ENCODE results near the gene NEURL1.

Gene NEURL1

GRCh38 chr10:103575416-103576075 is 82.0 kb downstream of the NEURL1 start:
- Histone ChIP-seq H3K27me3 (replicated peaks; ENCODE audit: control insufficient read depth, insufficient read depth, low read length) (peaks cover 1% of the 10 kb centered on the region), H3K36me3 (ENCODE audit: control insufficient read depth, insufficient read depth, low read length) (no peaks in the 10 kb centered on the region), H3K4me3 (replicated peaks; ENCODE audit: low read depth, low read length) (no peak overlapping the region)
- no peak for DNase-seq (ENCODE audit: extremely low read depth, insufficient read length)
- TF ChIP-seq, protein P1, sequence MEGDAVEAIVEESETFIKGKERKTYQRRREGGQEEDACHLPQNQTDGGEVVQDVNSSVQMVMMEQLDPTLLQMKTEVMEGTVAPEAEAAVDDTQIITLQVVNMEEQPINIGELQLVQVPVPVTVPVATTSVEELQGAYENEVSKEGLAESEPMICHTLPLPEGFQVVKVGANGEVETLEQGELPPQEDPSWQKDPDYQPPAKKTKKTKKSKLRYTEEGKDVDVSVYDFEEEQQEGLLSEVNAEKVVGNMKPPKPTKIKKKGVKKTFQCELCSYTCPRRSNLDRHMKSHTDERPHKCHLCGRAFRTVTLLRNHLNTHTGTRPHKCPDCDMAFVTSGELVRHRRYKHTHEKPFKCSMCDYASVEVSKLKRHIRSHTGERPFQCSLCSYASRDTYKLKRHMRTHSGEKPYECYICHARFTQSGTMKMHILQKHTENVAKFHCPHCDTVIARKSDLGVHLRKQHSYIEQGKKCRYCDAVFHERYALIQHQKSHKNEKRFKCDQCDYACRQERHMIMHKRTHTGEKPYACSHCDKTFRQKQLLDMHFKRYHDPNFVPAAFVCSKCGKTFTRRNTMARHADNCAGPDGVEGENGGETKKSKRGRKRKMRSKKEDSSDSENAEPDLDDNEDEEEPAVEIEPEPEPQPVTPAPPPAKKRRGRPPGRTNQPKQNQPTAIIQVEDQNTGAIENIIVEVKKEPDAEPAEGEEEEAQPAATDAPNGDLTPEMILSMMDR (IDR thresholded peaks at IDR 0.05; ENCODE audit: insufficient read depth, low read length, poor library complexity, severe bottlenecking): no peak

GRCh38 chr10:103576076-103576471 is 82.6 kb downstream of the NEURL1 start:
- Histone ChIP-seq H3K36me3 (ENCODE audit: control insufficient read depth, insufficient read depth, low read length) (no peaks in the 10 kb centered on the region), H3K4me3 (replicated peaks; ENCODE audit: low read depth, low read length) (no peak overlapping the region), H3K27me3 (replicated peaks; ENCODE audit: control insufficient read depth, insufficient read depth, low read length) (peaks cover 1% of the 10 kb centered on the region)
- DNase-seq (ENCODE audit: extremely low read depth, insufficient read length): no peak
- TF ChIP-seq, protein P1 (IDR thresholded peaks at IDR 0.05; ENCODE audit: insufficient read depth, low read length, poor library complexity, severe bottlenecking): no peak

DNA sequence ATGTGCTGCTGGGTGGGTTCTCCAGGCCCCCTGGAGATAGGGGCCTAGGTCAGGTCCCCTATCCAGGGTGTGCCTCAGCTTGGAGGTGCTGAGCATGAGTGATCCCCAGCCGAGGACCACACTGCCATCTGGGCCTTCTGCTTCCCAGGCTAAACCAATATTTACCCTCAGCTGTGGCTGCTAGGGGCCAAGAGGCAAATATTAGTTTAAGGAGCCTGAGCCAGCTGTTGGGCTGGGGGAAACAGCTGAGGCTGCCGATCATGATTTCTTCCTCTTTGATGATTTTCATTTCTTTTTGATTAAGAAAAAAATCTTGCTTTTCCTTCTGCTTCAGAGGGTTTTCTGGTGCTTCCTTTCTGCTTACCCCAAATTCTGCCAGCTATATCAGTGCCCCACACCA is 83.4 kb downstream of the NEURL1 start:
- TF ChIP-seq, protein P1 (IDR thresholded peaks at IDR 0.05; ENCODE audit: insufficient read depth, low read length, poor library complexity, severe bottlenecking): no peak
- H3K27me3 ChIP-seq (replicated peaks; ENCODE audit: control insufficient read depth, insufficient read depth, low read length): peaks cover 1% of the 10 kb centered on the region
- DNase-seq (ENCODE audit: extremely low read depth, insufficient read length): no peak

DNA sequence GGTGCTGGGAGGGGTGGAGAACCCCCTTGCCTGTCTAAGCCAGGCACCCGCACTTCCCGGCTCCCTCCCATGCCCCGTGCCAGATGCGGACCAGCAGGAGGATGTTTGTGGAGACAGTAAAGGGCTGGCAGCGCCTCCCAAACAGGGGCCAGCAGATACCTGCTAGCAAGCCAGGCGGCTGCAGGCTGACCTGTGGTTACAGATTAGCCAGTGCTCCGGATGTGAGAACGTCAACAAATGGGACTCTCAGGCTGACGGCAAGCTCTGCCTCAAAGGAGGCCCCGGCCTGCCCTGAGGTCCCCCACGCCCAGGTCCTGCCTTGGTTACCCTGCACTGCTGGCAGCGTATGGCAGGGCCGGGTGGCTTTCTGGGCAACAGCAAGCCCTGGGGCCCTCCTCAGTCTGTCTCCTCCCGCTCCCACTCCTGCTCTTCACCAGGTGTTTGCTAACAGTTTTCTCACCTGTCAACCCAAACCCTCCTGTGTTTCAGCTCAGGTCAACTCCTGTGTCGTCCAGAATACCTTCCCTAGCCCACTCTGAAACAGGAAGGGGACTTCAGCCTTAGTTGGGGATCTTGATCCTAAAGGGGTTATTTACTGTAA is 85.4 kb downstream of the NEURL1 start:
- no peaks in the 10 kb centered on the region for H3K36me3 ChIP-seq (ENCODE audit: control insufficient read depth, insufficient read depth, low read length)
- H3K4me3 ChIP-seq (replicated peaks; ENCODE audit: low read depth, low read length): no peak overlapping the region
- no peak for DNase-seq (ENCODE audit: extremely low read depth, insufficient read length)
- peaks cover 1% of the 10 kb centered on the region; the same call in 1 of the 2 replicates for H3K27me3 ChIP-seq (replicated peaks; ENCODE audit: control insufficient read depth, insufficient read depth, low read length)
- TF ChIP-seq, protein P1 (IDR thresholded peaks at IDR 0.05; ENCODE audit: insufficient read depth, low read length, poor library complexity, severe bottlenecking): no peak

More for the DNA sequence above, 83.4 kb downstream of the NEURL1 start:
- H3K4me3 ChIP-seq (replicated peaks; ENCODE audit: low read depth, low read length): no peak overlapping the region
- H3K36me3 ChIP-seq (ENCODE audit: control insufficient read depth, insufficient read depth, low read length): no peaks in the 10 kb centered on the region

- H3K27me3 ChIP-seq (replicated peaks; ENCODE audit: control insufficient read depth, insufficient read depth, low read length): peaks cover 1% of the 10 kb centered on the region; the same call in 1 of the 2 replicates
- H3K36me3 ChIP-seq (ENCODE audit: control insufficient read depth, insufficient read depth, low read length): no peaks in the 10 kb centered on the region
- no peak for DNase-seq (ENCODE audit: extremely low read depth, insufficient read length)
- H3K4me3 ChIP-seq (replicated peaks; ENCODE audit: low read depth, low read length): no peak overlapping the region
- TF ChIP-seq, protein P1 (IDR thresholded peaks at IDR 0.05; ENCODE audit: insufficient read depth, low read length, poor library complexity, severe bottlenecking): no peak
Observed at GRCh38 chr10:103580011-103580410, 86.5 kb downstream of the NEURL1 start.
